ENCODE data around the gene SMIM17. TPM values are rescaled to one million over a fixed set of nuclear protein-coding genes. Genes with fewer than 3 reads are reported as not detected.

The SMIM17 gene
- total RNA-seq, 1 donor from 2014 or later: 0.27 TPM

Other genes with a start within 250 kb of the SMIM17 start
- 1.3 and 2.3 TPM in 2 replicates for gene ZNF582, start 249.6 kb upstream of the SMIM17 start, total RNA-seq
- 3.4 and 3.5 TPM in 2 replicates for gene ZNF583, start 238.8 kb upstream of the SMIM17 start, total RNA-seq
- not detected in 2 replicates for gene ZNF667, start 165.8 kb upstream of the SMIM17 start, total RNA-seq
- gene ZNF471, start 135.3 kb upstream of the SMIM17 start, total RNA-seq: 0.17 and 0.27 TPM in 2 replicates
- gene ZFP28, start 104.2 kb upstream of the SMIM17 start, total RNA-seq: 2.4 and 2.9 TPM in 2 replicates
- 2.0 and 2.4 TPM in 2 replicates for gene ZNF470, start 75.7 kb upstream of the SMIM17 start, total RNA-seq
- gene ZNF71, start 47.9 kb upstream of the SMIM17 start, total RNA-seq: 6.1 and 6.2 TPM in 2 replicates
- gene ZNF835, start 28.6 kb downstream of the SMIM17 start, total RNA-seq: 0.10 and 0.20 TPM in 2 replicates
- not detected in 2 replicates for gene PEG3, start 197.6 kb downstream of the SMIM17 start, total RNA-seq
- gene ZIM2, start 197.6 kb downstream of the SMIM17 start, total RNA-seq: not detected in 2 replicates

Measured in T-helper 1 cell treated with Interleukin-12 subunit alpha and Interleukin-12 subunit beta and Interleukin-4 antibody, amounts not matched to agents 30 ng/mL and 1 ng/mL, for 36 hours (primary cell).